ENCODE measurements around the gene EEFSEC.
A peak's percentile ranks its signal among the peaks of the same experiment; 100 is the strongest.

The EEFSEC gene

DNA sequence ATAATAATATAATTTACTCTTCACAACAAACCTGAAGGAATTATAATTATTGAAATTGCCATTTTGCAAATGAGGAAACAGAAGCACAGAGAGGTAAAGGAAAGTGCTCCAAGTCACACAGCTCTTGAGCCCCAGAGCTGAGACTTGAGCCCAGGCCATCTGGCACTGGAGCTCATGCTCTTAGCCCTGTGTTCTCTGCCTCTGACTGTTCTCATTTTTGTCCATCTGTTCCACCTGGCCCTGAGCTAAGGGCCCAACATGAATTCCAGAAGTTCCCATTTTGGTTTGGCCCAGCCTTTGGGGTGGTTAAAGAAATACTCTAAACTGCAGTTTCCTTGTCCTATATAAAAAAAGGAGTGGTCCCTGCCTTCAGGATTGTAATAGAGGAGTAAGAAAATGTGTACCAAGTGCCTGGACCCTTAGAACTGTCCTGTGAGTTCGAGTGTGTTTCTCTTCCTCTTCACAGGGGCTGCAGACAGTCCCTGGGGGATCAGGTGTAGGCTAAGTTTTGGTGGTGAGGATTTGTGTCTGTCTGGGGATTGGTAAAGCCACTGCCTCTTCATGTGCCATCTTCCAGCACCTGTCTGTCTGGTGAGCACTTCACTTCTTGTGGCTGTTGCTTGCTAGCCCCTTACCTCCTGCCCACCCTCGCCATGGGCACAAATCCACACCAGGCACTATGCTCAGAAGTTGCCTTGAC lies 221.6 kb downstream of the EEFSEC start:
- Histone ChIP-seq H3K9me3 (replicated peaks in 1 of 2; ENCODE audit: control insufficient read depth in 2 of 2, insufficient read depth in 1 of 2, low read depth in 1 of 2, low read length in 2 of 2) (no peaks in the 10 kb centered on the region), H2BK12ac (ENCODE audit: low read length) (no peak overlapping the region), H2BK15ac (ENCODE audit: low read length) (no peak overlapping the region), H2AK5ac (ENCODE audit: low read depth, low read length) (no peak overlapping the region), H2BK5ac (ENCODE audit: low read length) (no peak overlapping the region), H3K9ac (ENCODE audit: low read depth, low read length, poor library complexity) (peak overlapping the region; percentile 71), H3K27ac (replicated peaks; ENCODE audit: low read length) (no peak overlapping the region), H3K4me2 (ENCODE audit: insufficient read depth, low read length, poor library complexity, severe bottlenecking) (no peak overlapping the region), H3K4me3 (ENCODE audit: low read length in 2 of 2) (no peak overlapping the region), H4K91ac (ENCODE audit: low read depth, low read length, poor library complexity) (no peak overlapping the region), H3K4me1 (ENCODE audit: control insufficient read depth in 2 of 2, insufficient read depth in 1 of 2, low read depth in 1 of 2, low read length in 2 of 2) (peaks cover 0 to 10% of the 10 kb centered on the region in 2 donors), H3K27me3 (ENCODE audit: control insufficient read depth in 3 of 3, insufficient read depth in 3 of 3, low read depth in 1 of 3, low read length in 3 of 3) (no peaks in the 10 kb centered on the region), H4K8ac (ENCODE audit: low read depth, low read length) (no peak overlapping the region), H3K79me1 (ENCODE audit: low read depth, low read length) (no peaks in the 10 kb centered on the region), H3K18ac (ENCODE audit: low read length) (peak overlapping the region; percentile 7), H2BK120ac (ENCODE audit: low read depth, low read length) (no peak overlapping the region), H3K14ac (ENCODE audit: low read length) (no peak overlapping the region), H3K36me3 (replicated peaks in 1 of 2; ENCODE audit: control insufficient read depth in 2 of 2, insufficient read depth in 2 of 2, low read length in 2 of 2) (no peaks in the 10 kb centered on the region), H3K4ac (ENCODE audit: low read length) (no peak overlapping the region), H2AFZ (ENCODE audit: low read length) (no peak overlapping the region), H3K23ac (ENCODE audit: low read depth, low read length, poor library complexity) (no peak overlapping the region)
- no CpG with 5 or more reads among the region's 2 CpGs for WGBS, 2 donors (ENCODE audit: extremely low coverage in 2 of 2, insufficient read length in 2 of 2, insufficient replicate concordance in 1 of 2)
- no peak for DNase-seq (ENCODE audit: low spot score)

DNA sequence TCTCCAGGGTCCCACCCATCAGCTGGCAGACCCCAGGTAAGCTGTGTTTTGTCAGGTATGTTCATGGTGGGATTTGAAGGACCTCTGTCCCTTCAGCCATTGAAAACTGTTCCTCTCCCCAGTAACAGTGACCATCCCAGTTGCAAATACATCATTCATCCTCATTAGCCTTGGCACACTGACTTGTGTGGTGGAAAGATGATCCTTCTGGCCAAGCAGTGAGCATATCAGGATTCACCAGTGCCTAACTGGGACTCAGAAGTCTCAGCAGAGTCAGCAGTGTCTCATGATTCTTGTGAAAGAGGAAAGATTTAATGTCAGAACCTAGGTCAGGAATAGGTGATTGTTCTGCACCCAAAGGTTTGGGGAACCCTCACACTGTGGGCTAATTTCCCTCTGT lies 223.2 kb downstream of the EEFSEC start:
- no peak overlapping the region for H3K18ac ChIP-seq (ENCODE audit: low read length)
- H3K4me1 ChIP-seq (ENCODE audit: control insufficient read depth in 2 of 2, insufficient read depth in 1 of 2, low read depth in 1 of 2, low read length in 2 of 2): peaks cover 0 to 10% of the 10 kb centered on the region in 2 donors
- H2BK12ac ChIP-seq (ENCODE audit: low read length): no peak overlapping the region
- H4K8ac ChIP-seq (ENCODE audit: low read depth, low read length): no peak overlapping the region
- H4K91ac ChIP-seq (ENCODE audit: low read depth, low read length, poor library complexity): no peak overlapping the region
- no peak overlapping the region for H2AFZ ChIP-seq (ENCODE audit: low read length)
- no peak overlapping the region for H2BK5ac ChIP-seq (ENCODE audit: low read length)
- no peaks in the 10 kb centered on the region for H3K9me3 ChIP-seq (replicated peaks in 1 of 2; ENCODE audit: control insufficient read depth in 2 of 2, insufficient read depth in 1 of 2, low read depth in 1 of 2, low read length in 2 of 2)
- H3K9ac ChIP-seq (ENCODE audit: low read depth, low read length, poor library complexity): no peak overlapping the region
- no peak overlapping the region for H3K4ac ChIP-seq (ENCODE audit: low read length)
- no peak overlapping the region for H2AK5ac ChIP-seq (ENCODE audit: low read depth, low read length)
- no peak overlapping the region for H3K4me3 ChIP-seq (ENCODE audit: low read length in 2 of 2)
- H3K4me2 ChIP-seq (ENCODE audit: insufficient read depth, low read length, poor library complexity, severe bottlenecking): no peak overlapping the region
- H3K23ac ChIP-seq (ENCODE audit: low read depth, low read length, poor library complexity): no peak overlapping the region
- H3K27me3 ChIP-seq (ENCODE audit: control insufficient read depth in 3 of 3, insufficient read depth in 3 of 3, low read depth in 1 of 3, low read length in 3 of 3): no peaks in the 10 kb centered on the region
- no peak overlapping the region for H2BK120ac ChIP-seq (ENCODE audit: low read depth, low read length)
- H3K27ac ChIP-seq (replicated peaks; ENCODE audit: low read length): no peak overlapping the region
- DNase-seq (ENCODE audit: low spot score): no peak
- no peaks in the 10 kb centered on the region for H3K36me3 ChIP-seq (replicated peaks in 1 of 2; ENCODE audit: control insufficient read depth in 2 of 2, insufficient read depth in 2 of 2, low read length in 2 of 2)
- no peak overlapping the region for H2BK15ac ChIP-seq (ENCODE audit: low read length)
- no peaks in the 10 kb centered on the region for H3K79me1 ChIP-seq (ENCODE audit: low read depth, low read length)
- no peak overlapping the region for H3K14ac ChIP-seq (ENCODE audit: low read length)

- DNase-seq (ENCODE audit: low spot score): no peak
- Histone ChIP-seq H3K4me2 (ENCODE audit: insufficient read depth, low read length, poor library complexity, severe bottlenecking) (no peak overlapping the region), H4K91ac (ENCODE audit: low read depth, low read length, poor library complexity) (no peak overlapping the region), H3K23ac (ENCODE audit: low read depth, low read length, poor library complexity) (peak overlapping the region; percentile 17), H2BK15ac (ENCODE audit: low read length) (no peak overlapping the region), H3K18ac (ENCODE audit: low read length) (peak overlapping the region; percentile 73), H2BK120ac (ENCODE audit: low read depth, low read length) (no peak overlapping the region), H3K4me1 (ENCODE audit: control insufficient read depth in 2 of 2, insufficient read depth in 1 of 2, low read depth in 1 of 2, low read length in 2 of 2) (peaks cover 0 to 6% of the 10 kb centered on the region in 2 donors), H3K9ac (ENCODE audit: low read depth, low read length, poor library complexity) (no peak overlapping the region), H3K36me3 (replicated peaks in 1 of 2; ENCODE audit: control insufficient read depth in 2 of 2, insufficient read depth in 2 of 2, low read length in 2 of 2) (no peaks in the 10 kb centered on the region), H2AFZ (ENCODE audit: low read length) (no peak overlapping the region), H3K9me3 (replicated peaks in 1 of 2; ENCODE audit: control insufficient read depth in 2 of 2, insufficient read depth in 1 of 2, low read depth in 1 of 2, low read length in 2 of 2) (no peaks in the 10 kb centered on the region), H3K14ac (ENCODE audit: low read length) (no peak overlapping the region), H3K4me3 (ENCODE audit: low read length in 2 of 2) (no peak overlapping the region), H3K27me3 (ENCODE audit: control insufficient read depth in 3 of 3, insufficient read depth in 3 of 3, low read depth in 1 of 3, low read length in 3 of 3) (no peaks in the 10 kb centered on the region), H2BK12ac (ENCODE audit: low read length) (no peak overlapping the region), H2AK5ac (ENCODE audit: low read depth, low read length) (no peak overlapping the region), H2BK5ac (ENCODE audit: low read length) (no peak overlapping the region), H4K8ac (ENCODE audit: low read depth, low read length) (no peak overlapping the region), H3K4ac (ENCODE audit: low read length) (no peak overlapping the region), H3K79me1 (ENCODE audit: low read depth, low read length) (no peaks in the 10 kb centered on the region), H3K27ac (replicated peaks; ENCODE audit: low read length) (no peak overlapping the region)
- no CpG with 5 or more reads among the region's 10 CpGs for WGBS, 2 donors (ENCODE audit: extremely low coverage in 2 of 2, insufficient read length in 2 of 2, insufficient replicate concordance in 1 of 2)
These were observed 225.5 kb downstream of the EEFSEC start for GRCh38 chr3:128378631-128379347.

DNA sequence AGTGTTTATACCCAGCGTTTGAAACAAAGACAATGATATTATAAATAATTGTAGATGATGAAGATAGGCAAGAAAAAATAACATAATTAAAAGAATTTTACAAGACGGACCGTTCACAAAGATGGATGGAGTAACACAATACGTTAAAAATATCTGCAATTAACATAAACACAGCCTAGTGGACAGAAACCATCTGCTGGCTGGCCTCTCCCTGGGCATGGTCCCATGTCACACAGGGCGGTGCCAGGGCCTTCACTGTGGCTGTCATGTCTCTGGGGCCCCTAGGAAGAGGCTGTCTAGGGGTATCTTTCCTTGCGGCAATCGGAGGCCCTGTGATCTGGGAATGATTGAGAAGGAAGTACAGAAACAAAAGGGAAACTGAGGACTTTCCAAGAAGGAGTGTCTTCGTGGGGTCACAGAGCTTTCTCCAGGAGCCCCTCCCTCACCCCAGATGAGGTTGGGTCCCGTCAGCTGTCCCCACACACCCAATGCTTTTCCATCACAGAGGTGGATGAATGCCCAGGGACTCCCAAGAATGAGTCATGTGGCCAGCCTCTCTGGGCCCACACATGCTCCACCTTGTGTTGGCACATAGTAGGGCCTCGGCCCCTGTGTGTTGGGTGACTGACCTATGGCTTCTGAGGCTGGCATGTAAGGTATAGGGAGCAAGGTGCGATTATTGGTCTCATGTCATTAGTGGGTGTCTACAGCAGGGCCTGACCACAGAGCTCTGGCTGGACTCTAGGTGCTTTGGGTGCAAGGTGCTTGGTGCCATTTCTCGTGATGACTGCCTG lies 226.3 kb downstream of the EEFSEC start:
- WGBS, 2 donors (ENCODE audit: extremely low coverage in 2 of 2, insufficient read length in 2 of 2, insufficient replicate concordance in 1 of 2): no CpG with 5 or more reads among the region's 12 CpGs
- Histone ChIP-seq H3K4me1 (ENCODE audit: control insufficient read depth in 2 of 2, insufficient read depth in 1 of 2, low read depth in 1 of 2, low read length in 2 of 2) (peaks cover 0 to 6% of the 10 kb centered on the region in 2 donors), H2AFZ (ENCODE audit: low read length) (no peak overlapping the region), H2BK120ac (ENCODE audit: low read depth, low read length) (no peak overlapping the region), H3K79me1 (ENCODE audit: low read depth, low read length) (no peaks in the 10 kb centered on the region), H4K8ac (ENCODE audit: low read depth, low read length) (no peak overlapping the region), H3K14ac (ENCODE audit: low read length) (no peak overlapping the region), H3K36me3 (replicated peaks in 1 of 2; ENCODE audit: control insufficient read depth in 2 of 2, insufficient read depth in 2 of 2, low read length in 2 of 2) (no peaks in the 10 kb centered on the region), H3K27ac (replicated peaks; ENCODE audit: low read length) (no peak overlapping the region), H3K9ac (ENCODE audit: low read depth, low read length, poor library complexity) (no peak overlapping the region), H2BK5ac (ENCODE audit: low read length) (no peak overlapping the region), H4K91ac (ENCODE audit: low read depth, low read length, poor library complexity) (no peak overlapping the region), H3K27me3 (ENCODE audit: control insufficient read depth in 3 of 3, insufficient read depth in 3 of 3, low read depth in 1 of 3, low read length in 3 of 3) (no peaks in the 10 kb centered on the region), H2AK5ac (ENCODE audit: low read depth, low read length) (no peak overlapping the region), H3K18ac (ENCODE audit: low read length) (no peak overlapping the region), H3K4me2 (ENCODE audit: insufficient read depth, low read length, poor library complexity, severe bottlenecking) (no peak overlapping the region), H2BK15ac (ENCODE audit: low read length) (no peak overlapping the region), H3K23ac (ENCODE audit: low read depth, low read length, poor library complexity) (no peak overlapping the region), H3K4ac (ENCODE audit: low read length) (no peak overlapping the region), H2BK12ac (ENCODE audit: low read length) (no peak overlapping the region), H3K4me3 (ENCODE audit: low read length in 2 of 2) (no peak overlapping the region), H3K9me3 (replicated peaks in 1 of 2; ENCODE audit: control insufficient read depth in 2 of 2, insufficient read depth in 1 of 2, low read depth in 1 of 2, low read length in 2 of 2) (no peaks in the 10 kb centered on the region)
- DNase-seq (ENCODE audit: low spot score): no peak
